NCI-H128 (cell line): ENCODE results near the gene TMEM174.

ENCODE experiments used
- DNase-seq: peaks from one replicate; lab custom pipeline; 2025; ENCODE audit not compliant: unreplicated experiment; lab: John Stamatoyannopoulos, UW

TMEM174 gene

GRCh38 chr5:73172951-73173350 lies at the start of gene TMEM174:
TMEM174 (plus strand) TSS chr5:73173193; CDS start chr5:73173244, 51 bp downstream.
- no peak for DNase-seq

GRCh38 chr5:73125289-73125688 lies 47.7 kb upstream of the TMEM174 start:
- no peak for DNase-seq

- no peak for DNase-seq
Observed at GRCh38 chr5:73126381-73126780, 46.6 kb upstream of the TMEM174 start.

- DNase-seq: no peak
Observed at GRCh38 chr5:73126957-73127356, 46.0 kb upstream of the TMEM174 start.

- DNase-seq: no peak
Observed at GRCh38 chr5:73129143-73129542, 43.9 kb upstream of the TMEM174 start.

- DNase-seq: no peak
Observed at GRCh38 chr5:73130811-73131210, 42.2 kb upstream of the TMEM174 start.

GRCh38 chr5:73131711-73132425 lies 41.1 kb upstream of the TMEM174 start:
- DNase-seq: no peak

- no peak for DNase-seq
Observed at GRCh38 chr5:73132759-73133158, 40.2 kb upstream of the TMEM174 start.

- no peak for DNase-seq
Observed at GRCh38 chr5:73135021-73135420, 38.0 kb upstream of the TMEM174 start.

GRCh38 chr5:73135429-73136054 lies 37.5 kb upstream of the TMEM174 start:
- DNase-seq: no peak

GRCh38 chr5:73136055-73136562 lies 36.9 kb upstream of the TMEM174 start:
- DNase-seq: no peak

GRCh38 chr5:73137563-73138530 lies 35.1 kb upstream of the TMEM174 start:
- DNase-seq: no peak

GRCh38 chr5:73139485-73139884 lies 33.5 kb upstream of the TMEM174 start:
- no peak for DNase-seq

- DNase-seq: no peak
Observed at GRCh38 chr5:73140801-73141200, 32.2 kb upstream of the TMEM174 start.

GRCh38 chr5:73142035-73142434 lies 31.0 kb upstream of the TMEM174 start:
- no peak for DNase-seq

GRCh38 chr5:73143716-73144115 lies 29.3 kb upstream of the TMEM174 start:
- DNase-seq: no peak

- DNase-seq: no peak
Observed at GRCh38 chr5:73149540-73149939, 23.5 kb upstream of the TMEM174 start.

GRCh38 chr5:73150876-73151275 lies 22.1 kb upstream of the TMEM174 start:
- DNase-seq: no peak

GRCh38 chr5:73151766-73152410 lies 21.1 kb upstream of the TMEM174 start:
- DNase-seq: no peak

- DNase-seq: no peak
Observed at GRCh38 chr5:73152411-73153388, 20.3 kb upstream of the TMEM174 start.
